Measurements from ENCODE around the gene PUS10.

- no peak for TF ChIP-seq CTCF (IDR thresholded peaks at IDR 0.05)
- no peak for TF ChIP-seq SIN3A (IDR thresholded peaks at IDR 0.05; ENCODE audit: borderline replicate concordance, insufficient read depth, low read depth, low read length)
- TF ChIP-seq, protein P1, sequence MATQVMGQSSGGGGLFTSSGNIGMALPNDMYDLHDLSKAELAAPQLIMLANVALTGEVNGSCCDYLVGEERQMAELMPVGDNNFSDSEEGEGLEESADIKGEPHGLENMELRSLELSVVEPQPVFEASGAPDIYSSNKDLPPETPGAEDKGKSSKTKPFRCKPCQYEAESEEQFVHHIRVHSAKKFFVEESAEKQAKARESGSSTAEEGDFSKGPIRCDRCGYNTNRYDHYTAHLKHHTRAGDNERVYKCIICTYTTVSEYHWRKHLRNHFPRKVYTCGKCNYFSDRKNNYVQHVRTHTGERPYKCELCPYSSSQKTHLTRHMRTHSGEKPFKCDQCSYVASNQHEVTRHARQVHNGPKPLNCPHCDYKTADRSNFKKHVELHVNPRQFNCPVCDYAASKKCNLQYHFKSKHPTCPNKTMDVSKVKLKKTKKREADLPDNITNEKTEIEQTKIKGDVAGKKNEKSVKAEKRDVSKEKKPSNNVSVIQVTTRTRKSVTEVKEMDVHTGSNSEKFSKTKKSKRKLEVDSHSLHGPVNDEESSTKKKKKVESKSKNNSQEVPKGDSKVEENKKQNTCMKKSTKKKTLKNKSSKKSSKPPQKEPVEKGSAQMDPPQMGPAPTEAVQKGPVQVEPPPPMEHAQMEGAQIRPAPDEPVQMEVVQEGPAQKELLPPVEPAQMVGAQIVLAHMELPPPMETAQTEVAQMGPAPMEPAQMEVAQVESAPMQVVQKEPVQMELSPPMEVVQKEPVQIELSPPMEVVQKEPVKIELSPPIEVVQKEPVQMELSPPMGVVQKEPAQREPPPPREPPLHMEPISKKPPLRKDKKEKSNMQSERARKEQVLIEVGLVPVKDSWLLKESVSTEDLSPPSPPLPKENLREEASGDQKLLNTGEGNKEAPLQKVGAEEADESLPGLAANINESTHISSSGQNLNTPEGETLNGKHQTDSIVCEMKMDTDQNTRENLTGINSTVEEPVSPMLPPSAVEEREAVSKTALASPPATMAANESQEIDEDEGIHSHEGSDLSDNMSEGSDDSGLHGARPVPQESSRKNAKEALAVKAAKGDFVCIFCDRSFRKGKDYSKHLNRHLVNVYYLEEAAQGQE (IDR thresholded peaks at IDR 0.05; ENCODE audit: insufficient read depth in 1 of 2, low read depth in 2 of 2, low read length in 1 of 2), result no peak
- no peak for TF ChIP-seq POLR2AphosphoS5 (IDR thresholded peaks at IDR 0.05; ENCODE audit: low read depth, low read length)
These were observed 54.9 kb downstream of the PUS10 start for GRCh38 chr2:60963190-60963589.
